ENCODE measurements around the gene ATG4A. TPM values are rescaled to one million over a fixed set of nuclear protein-coding genes. Genes with fewer than 3 reads are reported as not detected.

The ATG4A gene, protein sequence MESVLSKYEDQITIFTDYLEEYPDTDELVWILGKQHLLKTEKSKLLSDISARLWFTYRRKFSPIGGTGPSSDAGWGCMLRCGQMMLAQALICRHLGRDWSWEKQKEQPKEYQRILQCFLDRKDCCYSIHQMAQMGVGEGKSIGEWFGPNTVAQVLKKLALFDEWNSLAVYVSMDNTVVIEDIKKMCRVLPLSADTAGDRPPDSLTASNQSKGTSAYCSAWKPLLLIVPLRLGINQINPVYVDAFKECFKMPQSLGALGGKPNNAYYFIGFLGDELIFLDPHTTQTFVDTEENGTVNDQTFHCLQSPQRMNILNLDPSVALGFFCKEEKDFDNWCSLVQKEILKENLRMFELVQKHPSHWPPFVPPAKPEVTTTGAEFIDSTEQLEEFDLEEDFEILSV
- 10 to 100 TPM in 2 of 3 donors, 1 to 10 TPM in 1; 9.8 to 12.5 (median 10.2) TPM for total RNA-seq

DNA sequence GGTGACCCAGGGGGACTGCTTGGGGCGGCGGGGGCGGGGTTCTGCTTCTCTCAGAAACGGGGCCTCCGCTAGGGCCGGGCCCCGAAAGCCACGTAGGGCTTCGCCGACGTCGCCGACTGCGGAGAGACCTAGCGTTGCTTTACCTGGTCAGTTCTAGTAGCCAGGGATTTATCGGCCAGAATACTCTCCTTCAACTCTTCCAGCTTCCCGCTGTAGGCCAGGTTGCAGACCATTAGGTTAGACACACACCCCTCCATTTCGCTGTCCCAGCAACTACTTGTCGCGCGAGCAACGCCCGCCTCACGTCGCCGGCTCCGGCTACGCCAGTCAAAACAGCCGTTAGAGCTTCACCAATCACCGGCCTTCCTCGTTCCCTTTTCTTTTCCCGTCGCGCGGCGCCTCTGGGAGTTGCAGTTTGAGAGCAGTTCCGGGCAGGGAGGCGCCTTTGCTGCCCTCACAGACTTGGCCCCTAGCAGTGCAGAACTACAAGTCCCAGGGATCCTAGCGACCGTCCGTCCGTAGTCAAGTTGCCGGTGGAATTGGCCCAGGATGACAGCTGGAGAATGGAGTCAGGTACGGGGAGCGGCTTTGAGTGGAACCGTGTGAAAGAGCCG lies at the start of gene ATG4A, which contains the start of gene PSMD10:
Gene ATG4A (plus strand): TSS at position 515 of the 614 bp plus-strand sequence. CDS start 49 bp downstream, at position 564.
Gene PSMD10 (minus strand): TSS at position 279 of the 614 bp plus-strand sequence. CDS start 22 bp downstream, at position 257.
- peak; percentile 88 to 93 for DNase-seq (ENCODE audit: low spot score in 2 of 2)
- peak within 1 kb of the TSS; percentile 88 to 89 for H3K27ac ChIP-seq

DNA sequence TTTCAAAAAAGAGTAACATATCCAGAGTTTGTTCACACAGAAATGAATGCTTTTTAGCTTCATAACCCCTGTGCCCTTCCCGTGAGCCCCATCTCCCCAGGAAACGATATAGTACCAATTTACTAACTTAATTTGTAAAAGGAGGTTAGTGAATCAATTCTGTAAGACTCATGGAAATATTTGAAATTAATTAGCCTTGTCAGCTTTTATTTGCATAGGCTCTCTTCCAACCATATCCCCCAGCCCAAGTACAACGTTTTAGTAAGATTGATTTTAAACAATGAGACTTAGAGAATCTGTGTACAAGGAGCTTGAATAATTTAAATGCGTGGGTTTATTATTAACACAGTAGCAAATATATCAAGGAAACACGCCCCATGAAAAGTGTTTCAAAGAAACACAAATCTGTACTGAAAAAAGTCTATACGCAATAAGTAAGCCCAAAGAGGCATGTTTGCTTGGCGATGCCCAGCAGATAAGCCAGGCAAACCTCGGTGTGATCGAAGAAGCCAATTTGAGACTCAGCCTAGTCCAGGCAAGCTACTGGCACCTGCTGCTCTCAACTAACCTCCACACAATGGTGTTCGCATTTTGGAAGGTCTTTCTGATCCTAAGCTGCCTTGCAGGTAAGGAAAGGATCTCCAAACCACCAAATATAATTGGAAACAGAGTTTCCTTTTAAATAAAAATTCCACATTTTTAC lies 46.9 kb upstream of the ATG4A start, which contains the start of gene VSIG1:
Gene VSIG1 (plus strand): TSS at position 512 of the 703 bp plus-strand sequence. CDS start 66 bp downstream, at position 578.
- H3K36me3 ChIP-seq, result no peaks in the 10 kb centered on the region
- TF ChIP-seq POLR2AphosphoS5 (IDR thresholded peaks at IDR 0.05) (no peak), POLR2A (IDR thresholded peaks at IDR 0.05) (no peak)
- TF ChIP-seq, protein P1, sequence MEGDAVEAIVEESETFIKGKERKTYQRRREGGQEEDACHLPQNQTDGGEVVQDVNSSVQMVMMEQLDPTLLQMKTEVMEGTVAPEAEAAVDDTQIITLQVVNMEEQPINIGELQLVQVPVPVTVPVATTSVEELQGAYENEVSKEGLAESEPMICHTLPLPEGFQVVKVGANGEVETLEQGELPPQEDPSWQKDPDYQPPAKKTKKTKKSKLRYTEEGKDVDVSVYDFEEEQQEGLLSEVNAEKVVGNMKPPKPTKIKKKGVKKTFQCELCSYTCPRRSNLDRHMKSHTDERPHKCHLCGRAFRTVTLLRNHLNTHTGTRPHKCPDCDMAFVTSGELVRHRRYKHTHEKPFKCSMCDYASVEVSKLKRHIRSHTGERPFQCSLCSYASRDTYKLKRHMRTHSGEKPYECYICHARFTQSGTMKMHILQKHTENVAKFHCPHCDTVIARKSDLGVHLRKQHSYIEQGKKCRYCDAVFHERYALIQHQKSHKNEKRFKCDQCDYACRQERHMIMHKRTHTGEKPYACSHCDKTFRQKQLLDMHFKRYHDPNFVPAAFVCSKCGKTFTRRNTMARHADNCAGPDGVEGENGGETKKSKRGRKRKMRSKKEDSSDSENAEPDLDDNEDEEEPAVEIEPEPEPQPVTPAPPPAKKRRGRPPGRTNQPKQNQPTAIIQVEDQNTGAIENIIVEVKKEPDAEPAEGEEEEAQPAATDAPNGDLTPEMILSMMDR (IDR thresholded peaks at IDR 0.05), result no peak
- no peak for DNase-seq (ENCODE audit: low spot score in 2 of 2)
- H3K4me3 ChIP-seq, result no peak within 1 kb of the TSS
- no peak within 1 kb of the TSS for H3K27ac ChIP-seq
- H3K9me3 ChIP-seq, result no peaks in the 10 kb centered on the region
- peaks cover 0 to 41% of the 10 kb centered on the region in 2 donors for H3K27me3 ChIP-seq
- intact Hi-C loops (cut with DNase I; ENCODE audit: low total_unique reads), result no loop called here
- H3K4me1 ChIP-seq, result no peaks in the 10 kb centered on the region

More for the DNA sequence above, at the start of gene ATG4A, which contains the start of gene PSMD10:
- Histone ChIP-seq H3K4me3 (peak within 1 kb of the TSS; percentile 54 to 70 (median 60)), H3K9me3 (no peaks in the 10 kb centered on the region), H3K27me3 (peaks cover 0 to 12% of the 10 kb centered on the region in 2 donors), H3K36me3 (no peaks in the 10 kb centered on the region), H3K4me1 (peaks cover 0 to 4% of the 10 kb centered on the region in 2 donors)
- TF ChIP-seq POLR2AphosphoS5 (IDR thresholded peaks at IDR 0.05) (peak; percentile 41 to 89 (median 62)), POLR2A (IDR thresholded peaks at IDR 0.05) (peak; percentile 56)
- TF ChIP-seq, protein P1 (IDR thresholded peaks at IDR 0.05), result no peak
- intact Hi-C loops (cut with DNase I; ENCODE audit: low total_unique reads), result no loop called here

DNA sequence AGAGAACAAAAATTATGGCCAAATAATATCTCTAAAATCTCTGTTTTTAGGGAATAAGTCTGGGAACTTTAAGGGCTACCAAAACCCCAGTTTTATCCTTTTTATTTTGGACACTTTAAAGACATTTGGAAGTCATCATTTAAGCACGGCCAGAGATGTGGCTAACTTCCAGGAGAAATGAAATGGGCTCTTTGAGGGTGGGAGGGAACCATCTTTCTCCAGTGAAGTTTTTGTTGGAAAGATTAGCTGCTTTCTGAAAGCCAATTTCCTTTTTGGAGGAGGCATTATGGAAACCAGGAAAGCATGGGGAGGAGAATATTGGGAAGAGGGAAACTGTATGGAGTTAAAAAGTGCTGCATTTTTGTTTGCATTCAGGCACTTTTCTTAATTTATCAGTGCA lies 41.9 kb upstream of the ATG4A start:
- no peaks in the 10 kb centered on the region for H3K4me1 ChIP-seq
- H3K27ac ChIP-seq, result no peak overlapping the region
- H3K4me3 ChIP-seq, result no peak overlapping the region
- DNase-seq (ENCODE audit: low spot score in 2 of 2), result no peak
- intact Hi-C loops (cut with DNase I; ENCODE audit: low total_unique reads), result no loop called here
- H3K9me3 ChIP-seq, result no peaks in the 10 kb centered on the region
- peaks cover 0 to 38% of the 10 kb centered on the region in 2 donors for H3K27me3 ChIP-seq
- no peak for TF ChIP-seq POLR2A (IDR thresholded peaks at IDR 0.05)
- TF ChIP-seq POLR2AphosphoS5 (IDR thresholded peaks at IDR 0.05), result no peak
- TF ChIP-seq, protein P1 (IDR thresholded peaks at IDR 0.05), result no peak
- no peaks in the 10 kb centered on the region for H3K36me3 ChIP-seq

DNA sequence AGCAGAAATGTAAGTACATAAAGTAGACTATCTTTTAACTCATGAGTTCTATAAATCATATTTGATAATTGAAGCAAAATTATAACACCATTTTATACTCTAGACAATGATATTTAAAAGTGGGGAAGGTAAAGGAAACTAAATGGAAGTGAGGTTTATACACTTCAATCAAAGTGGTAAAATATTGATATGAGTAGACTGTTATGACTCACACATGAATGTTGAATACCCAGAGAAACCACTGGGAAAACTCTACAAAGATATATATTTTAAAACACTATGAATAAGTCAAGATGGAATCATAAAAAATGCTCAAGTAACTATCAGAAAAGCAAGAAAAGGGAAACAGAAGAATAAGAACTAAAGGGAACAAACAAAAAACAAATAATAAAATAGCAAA lies 38.4 kb upstream of the ATG4A start:
- DNase-seq (ENCODE audit: low spot score in 2 of 2), result no peak
- TF ChIP-seq POLR2AphosphoS5 (IDR thresholded peaks at IDR 0.05) (no peak), POLR2A (IDR thresholded peaks at IDR 0.05) (no peak)
- TF ChIP-seq, protein P1 (IDR thresholded peaks at IDR 0.05), result no peak
- Histone ChIP-seq H3K4me3 (no peak overlapping the region), H3K9me3 (no peaks in the 10 kb centered on the region), H3K4me1 (no peaks in the 10 kb centered on the region), H3K36me3 (no peaks in the 10 kb centered on the region), H3K27ac (no peak overlapping the region), H3K27me3 (peaks cover 0 to 52% of the 10 kb centered on the region in 2 donors)
- intact Hi-C loops (cut with DNase I; ENCODE audit: low total_unique reads), result no loop called here

Measured in breast epithelium (tissue), 4 donors.